GM18519 (cell line): ENCODE measurements around the gene LTBP1.
"Not testable (repeated sequence)": the region's sequence is repeated elsewhere in the genome, so short reads cannot be mapped to it uniquely, and the experiment has no call there.

ENCODE experiments used
- ATAC-seq: cut with Tn5 transposase; IDR thresholded peaks from one replicate; pipeline ENCODE4 v1.9.1; 2021; ENCODE audit warnings: mild to moderate bottlenecking, moderate library complexity; ENCODE audit not compliant: unreplicated experiment, low FRiP score

The LTBP1 gene

GRCh38 chr2:33214436-33214835 lies 267.7 kb downstream of the LTBP1 start:
- peak; percentile 64 for ATAC-seq

DNA sequence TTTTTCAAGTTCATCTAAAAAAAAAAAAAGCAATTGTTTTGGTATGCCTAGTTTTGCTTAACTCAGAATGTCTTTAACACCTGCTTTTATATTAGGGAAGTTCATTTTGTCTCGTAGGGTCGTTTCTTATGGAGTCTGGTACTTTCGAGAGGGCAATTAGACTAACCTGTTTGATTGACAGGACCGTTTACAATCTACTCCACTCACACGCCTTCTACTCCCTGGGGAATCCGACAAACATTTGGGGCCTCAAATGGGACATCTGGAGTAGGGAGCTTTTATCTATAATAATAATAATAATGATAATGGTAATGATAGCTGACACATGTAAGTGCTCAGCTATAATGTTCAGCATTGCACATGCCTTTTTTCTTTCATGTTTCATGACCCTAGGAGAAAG lies 268.1 kb downstream of the LTBP1 start:
- ATAC-seq = no peak

DNA sequence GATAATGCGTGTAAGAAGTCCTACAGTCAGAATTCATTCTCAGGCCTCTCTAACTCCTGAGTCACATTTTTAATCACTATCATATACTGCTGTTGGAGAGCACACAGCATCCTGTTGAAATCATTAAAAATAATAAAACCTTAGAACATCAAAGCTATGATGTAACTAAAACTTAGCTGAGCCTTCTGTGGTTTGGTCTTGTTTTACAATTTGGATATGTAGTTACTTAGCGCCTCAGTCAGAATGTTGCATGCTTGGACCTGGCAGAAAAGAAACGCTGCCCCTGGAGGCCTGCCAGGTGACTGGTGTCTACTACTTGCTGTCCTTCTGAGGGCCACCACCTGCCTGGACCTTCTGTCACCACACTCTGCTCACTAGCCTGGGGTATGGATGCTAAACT lies 268.5 kb downstream of the LTBP1 start:
- no peak for ATAC-seq

DNA sequence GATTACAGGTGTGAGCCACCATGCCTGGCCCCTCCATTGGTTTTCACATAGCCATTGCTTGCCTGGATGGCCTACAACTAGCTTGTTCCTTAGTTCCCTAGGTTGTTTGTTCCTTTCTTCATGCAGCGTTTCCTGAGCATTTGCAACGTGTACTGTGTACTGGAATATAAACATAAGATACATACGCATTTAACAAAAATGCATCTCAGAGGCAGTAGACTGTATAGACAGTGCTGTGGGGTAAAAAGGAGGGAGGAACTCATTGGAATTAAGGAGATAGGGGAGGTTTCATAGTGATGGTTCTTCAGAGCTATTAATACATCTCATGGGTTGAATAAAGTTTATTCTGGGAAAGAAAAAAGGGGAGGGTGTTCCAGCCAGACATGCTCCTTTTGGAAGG lies 269.2 kb downstream of the LTBP1 start:
- ATAC-seq = no peak

DNA sequence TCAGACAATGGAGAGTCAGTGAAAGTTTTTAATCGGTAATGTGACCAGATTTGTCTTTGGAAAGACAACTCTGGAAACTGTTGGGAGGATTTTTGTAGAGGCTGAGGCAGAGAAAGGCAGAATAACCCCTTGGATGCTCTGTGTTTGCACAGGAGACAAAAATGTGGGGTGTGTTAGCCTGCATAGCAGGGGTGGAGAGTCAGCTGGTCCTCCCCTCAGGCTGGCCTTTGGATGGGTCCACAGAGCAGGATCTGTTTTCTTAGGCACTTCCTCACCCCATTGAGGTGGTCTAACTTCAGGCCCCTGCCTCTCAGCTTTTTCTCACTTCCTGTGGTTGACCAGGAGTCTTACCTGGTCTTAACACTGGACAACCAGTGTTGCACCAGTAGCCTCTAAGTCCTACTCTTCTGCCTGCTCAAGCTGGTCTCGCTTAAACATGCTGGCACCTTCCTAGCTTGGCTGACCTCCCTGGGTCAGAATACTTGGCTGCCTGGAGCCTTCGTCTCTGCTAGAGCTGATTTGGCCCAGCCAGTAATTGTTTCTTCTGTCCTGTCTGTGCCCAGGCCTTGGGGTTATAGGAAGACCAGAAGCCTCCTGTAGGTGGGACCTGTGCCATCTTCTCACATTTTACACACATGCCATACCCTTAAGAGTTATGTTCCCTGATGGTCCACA lies 269.9 kb downstream of the LTBP1 start:
- no peak for ATAC-seq

GRCh38 chr2:33217406-33217805 lies 270.7 kb downstream of the LTBP1 start:
- ATAC-seq = no peak

GRCh38 chr2:33219114-33219513 lies 272.4 kb downstream of the LTBP1 start:
- no peak for ATAC-seq

DNA sequence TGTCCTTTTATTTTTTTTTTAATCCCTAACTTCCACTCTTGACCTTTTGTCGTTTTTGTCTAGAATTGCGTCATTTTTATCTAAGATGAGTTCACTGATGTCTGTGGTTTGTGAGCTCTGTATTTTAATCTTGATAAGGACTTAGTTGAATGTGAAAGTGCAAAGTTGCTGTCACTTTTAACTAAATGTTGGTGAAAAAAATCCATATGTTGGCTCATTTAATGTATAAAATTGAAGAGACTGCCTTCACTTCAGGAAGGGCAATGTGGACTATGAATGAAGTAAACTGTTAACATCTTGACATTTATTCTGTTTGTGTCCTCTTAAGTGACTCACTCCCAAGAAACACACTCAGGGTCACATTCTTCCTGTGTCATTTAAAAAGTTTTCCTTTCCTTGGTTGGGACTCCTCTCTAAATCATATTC lies 273.1 kb downstream of the LTBP1 start:
- no peak for ATAC-seq

DNA sequence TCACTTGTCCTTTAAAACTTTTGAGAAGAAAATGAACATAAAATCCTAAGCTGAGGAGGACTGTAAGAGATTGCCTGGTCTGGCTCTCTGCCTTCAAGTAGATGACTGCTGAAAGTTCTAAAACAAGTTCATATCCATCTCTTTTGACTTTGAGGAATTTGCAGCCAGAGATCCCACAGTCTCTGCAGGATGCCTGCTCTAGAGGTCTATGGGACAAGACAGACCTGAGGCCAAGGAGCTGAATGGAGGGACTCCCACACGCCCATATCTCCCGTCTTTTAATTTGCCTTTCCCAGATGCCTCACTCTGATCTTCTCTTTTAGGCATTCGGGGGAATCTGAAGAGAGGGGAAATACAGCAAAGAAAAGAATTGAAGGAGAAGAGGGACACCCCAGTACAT lies 273.8 kb downstream of the LTBP1 start:
- ATAC-seq = no peak

- no peak for ATAC-seq
Measured at GRCh38 chr2:33221046-33221784, 274.5 kb downstream of the LTBP1 start.

GRCh38 chr2:33222309-33222708 lies 275.6 kb downstream of the LTBP1 start:
- no peak for ATAC-seq

- ATAC-seq = no peak
Measured at GRCh38 chr2:33223856-33224255, 277.1 kb downstream of the LTBP1 start.

DNA sequence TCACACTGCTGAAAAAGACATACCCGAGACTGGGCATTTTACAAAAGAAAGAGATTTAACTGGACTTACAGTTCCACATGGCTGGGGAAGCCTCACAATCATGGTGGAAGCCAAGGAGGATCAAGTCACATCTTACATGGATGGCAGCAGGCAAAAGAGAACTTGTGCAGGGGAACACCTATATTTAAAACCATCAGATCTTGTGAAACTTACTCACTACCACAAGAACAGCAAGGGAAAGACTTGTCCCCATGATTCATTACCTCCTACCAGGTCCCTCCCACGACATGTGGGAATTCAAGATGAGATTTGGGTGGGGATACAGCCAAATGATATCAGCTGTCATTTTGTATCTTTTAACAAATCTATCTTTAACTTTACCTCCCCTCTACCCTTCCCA lies 278.6 kb downstream of the LTBP1 start:
- no peak for ATAC-seq

DNA sequence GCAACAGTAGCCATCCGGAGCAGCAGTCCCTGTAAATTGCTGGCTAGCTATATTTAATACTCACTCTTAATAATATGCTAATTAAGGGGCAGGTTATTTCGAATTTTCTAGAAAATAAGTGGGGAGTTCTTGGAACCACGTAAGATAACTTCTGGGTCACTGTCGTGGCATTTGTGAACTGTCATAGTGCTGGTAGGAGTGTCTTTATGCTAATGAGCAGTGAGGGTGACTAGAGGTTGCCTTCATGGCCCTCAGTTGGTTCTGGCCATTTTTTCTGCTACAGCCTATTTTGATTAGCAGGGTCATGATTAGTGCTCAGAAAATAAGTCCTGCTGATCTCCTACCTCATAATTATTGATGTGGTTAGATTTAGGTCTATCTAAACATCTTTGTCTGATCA lies 279.8 kb downstream of the LTBP1 start:
- ATAC-seq = no peak

DNA sequence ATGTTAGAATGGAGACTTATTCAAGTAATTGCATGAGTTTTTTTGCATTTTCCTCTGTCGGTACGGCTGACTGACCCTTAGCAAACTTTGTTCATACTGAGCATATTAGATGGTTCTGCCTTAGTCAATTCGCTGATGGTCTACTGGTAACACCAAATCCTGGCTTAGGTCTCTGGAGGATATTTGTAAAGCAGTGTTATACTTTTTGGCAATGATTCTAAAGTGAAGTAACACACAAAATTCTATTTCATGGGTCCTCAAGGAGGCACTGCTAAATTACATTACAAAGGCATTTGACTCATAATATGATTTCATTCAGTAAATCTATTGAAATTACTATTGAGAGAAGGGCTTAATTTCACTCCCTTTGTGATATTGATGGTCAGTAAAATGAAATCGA lies 282.9 kb downstream of the LTBP1 start:
- ATAC-seq = no peak

DNA sequence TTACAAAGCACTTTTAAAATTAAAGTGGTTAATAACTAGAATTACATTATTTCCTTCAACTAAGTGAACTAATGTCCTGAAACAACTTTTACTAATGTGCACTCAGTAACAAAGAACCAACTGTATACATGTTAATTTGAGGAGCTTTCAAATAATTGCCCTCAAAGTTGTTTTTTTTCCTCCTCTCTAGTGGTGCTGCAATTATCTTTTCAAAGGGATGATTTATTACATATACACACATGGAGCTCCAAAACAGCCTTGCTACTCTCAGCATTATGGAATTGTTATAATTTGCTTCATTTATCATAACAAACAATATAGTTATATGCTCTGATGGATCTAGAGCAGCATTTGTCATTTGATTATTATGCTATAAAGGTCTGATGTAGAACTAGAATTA lies 283.4 kb downstream of the LTBP1 start:
- ATAC-seq = no peak

DNA sequence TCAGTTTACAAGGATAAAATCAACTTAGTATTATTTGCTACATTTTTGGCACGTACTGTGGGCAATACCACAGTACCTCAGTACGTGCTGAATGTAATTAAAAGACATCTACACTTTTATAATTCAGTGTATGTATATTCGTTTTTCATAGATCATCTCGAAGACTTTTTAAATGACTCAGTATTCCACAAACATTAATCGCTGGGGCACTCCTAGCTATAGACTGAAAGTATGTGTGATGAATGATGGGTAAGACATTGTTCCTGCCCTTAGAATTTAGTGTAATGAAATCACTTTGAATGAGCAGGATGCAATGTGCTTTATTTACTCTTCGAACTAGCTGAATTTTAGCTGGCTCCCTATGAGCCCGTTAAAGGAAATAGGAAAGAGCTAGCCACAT lies 284.1 kb downstream of the LTBP1 start:
- no peak for ATAC-seq

DNA sequence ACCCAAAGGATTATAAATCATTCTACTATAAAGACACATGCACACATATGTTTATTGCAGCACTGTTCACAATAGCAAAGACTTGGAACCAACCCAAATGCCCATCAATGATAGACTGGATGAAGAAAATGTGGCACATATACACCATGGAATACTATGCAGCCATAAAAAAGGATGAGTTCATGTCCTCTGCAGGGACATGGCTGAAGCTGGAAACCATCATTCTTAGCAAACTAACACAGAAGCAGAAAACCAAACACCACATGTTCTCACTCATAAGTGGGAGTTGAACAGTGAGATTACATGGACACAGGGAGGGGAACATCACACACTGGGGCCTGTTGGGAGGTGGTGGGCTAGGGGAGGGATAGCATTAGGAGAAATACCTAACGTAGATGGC lies 288.8 kb downstream of the LTBP1 start:
- ATAC-seq = not testable (repeated sequence)

DNA sequence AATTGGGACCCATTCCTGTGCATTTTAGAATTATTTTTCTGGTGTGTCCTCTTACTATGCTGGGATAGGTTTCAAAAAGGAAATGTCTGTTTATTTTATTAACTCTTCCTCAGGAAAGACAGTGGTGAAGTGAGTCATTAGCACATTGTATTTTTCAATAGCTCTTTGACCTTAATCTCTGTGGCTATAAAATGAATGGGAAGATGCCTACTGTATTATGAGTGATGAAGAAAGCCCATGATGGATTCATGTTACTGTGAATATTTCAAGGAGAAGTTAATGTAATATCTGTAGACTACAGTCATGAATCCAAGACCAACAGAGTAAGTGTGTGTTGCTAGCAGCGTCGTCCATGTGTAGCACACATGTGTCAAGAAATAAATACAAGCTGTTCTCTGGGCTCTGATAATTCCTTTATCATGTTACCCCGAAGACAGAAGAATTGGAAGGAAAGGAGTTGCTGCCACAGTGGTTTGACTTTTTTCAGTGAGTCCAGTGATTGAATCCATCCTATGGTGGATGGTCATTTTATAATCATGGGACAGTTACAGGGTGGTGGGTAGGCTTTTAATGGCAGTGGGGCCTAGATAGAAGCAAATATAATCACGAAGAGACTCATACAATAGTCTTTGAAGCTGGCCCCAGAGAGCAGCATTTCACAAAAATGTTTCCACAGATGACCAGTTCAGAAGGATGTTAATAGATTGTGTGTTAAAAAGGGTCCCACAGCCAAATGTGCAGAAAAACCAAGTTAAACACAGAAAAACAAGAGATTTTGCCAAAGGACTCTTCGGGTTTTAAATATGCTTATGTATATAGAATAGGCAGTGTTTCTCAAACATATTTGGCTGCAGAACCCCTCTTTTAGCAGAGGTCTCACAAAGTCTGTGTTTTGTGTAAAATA lies 290.0 kb downstream of the LTBP1 start:
- no peak for ATAC-seq

GRCh38 chr2:33238111-33238510 lies 291.4 kb downstream of the LTBP1 start:
- ATAC-seq = no peak

DNA sequence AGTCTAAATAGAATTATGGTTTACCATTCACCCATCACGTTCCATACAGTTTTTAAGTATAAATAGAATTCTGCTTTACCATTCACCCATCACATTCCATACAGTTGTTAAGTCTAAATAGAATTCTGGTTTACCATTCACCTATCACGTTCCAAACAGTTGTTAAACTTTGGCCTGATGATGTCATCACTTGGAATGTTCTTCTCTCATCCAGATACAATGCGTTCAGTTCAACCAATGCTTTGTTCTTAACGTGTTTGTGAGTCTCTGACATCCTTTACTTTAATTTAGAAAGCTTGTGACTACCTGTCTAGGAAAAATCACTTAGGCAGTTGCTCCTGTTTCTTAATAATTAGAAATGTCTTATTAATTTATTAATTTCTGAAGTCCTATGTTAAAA lies 293.4 kb downstream of the LTBP1 start:
- ATAC-seq = no peak
